T-helper 9 cell (primary cell): ENCODE data around the gene KRT82.
"Not testable (repeated sequence)": the region's sequence is repeated elsewhere in the genome, so short reads cannot be mapped to it uniquely, and the experiment has no call there.

Experiments
- DNase-seq: peaks from one replicate; pipeline ENCODE4 v3.0.0-alpha.2; 2020

The KRT82 gene

GRCh38 chr12:52359621-52360061, 46.5 kb downstream of the KRT82 start:
- no peak for DNase-seq

- no peak for DNase-seq
Measured at GRCh38 chr12:52358575-52359350, 47.4 kb downstream of the KRT82 start.

- no peak for DNase-seq
Measured at GRCh38 chr12:52356762-52357580, 49.2 kb downstream of the KRT82 start.

- no peak for DNase-seq
Measured at GRCh38 chr12:52356031-52356761, 49.9 kb downstream of the KRT82 start.

- DNase-seq = no peak
Measured at GRCh38 chr12:52355176-52355575, 51.0 kb downstream of the KRT82 start.

- DNase-seq = no peak
Measured at GRCh38 chr12:52354200-52354599, 51.9 kb downstream of the KRT82 start.

GRCh38 chr12:52353766-52354165, 52.4 kb downstream of the KRT82 start:
- DNase-seq = no peak

GRCh38 chr12:52352951-52353350, 53.2 kb downstream of the KRT82 start:
- no peak for DNase-seq

GRCh38 chr12:52351196-52352059, 54.7 kb downstream of the KRT82 start:
- DNase-seq = peak; percentile 38

- DNase-seq = no peak
Measured at GRCh38 chr12:52350786-52351185, 55.3 kb downstream of the KRT82 start.

GRCh38 chr12:52350021-52350620, 56.0 kb downstream of the KRT82 start:
- no peak for DNase-seq

GRCh38 chr12:52349196-52349595, 56.9 kb downstream of the KRT82 start:
- no peak for DNase-seq

GRCh38 chr12:52347551-52348510, 58.3 kb downstream of the KRT82 start:
- DNase-seq = no peak

- no peak for DNase-seq
Measured at GRCh38 chr12:52347016-52347415, 59.1 kb downstream of the KRT82 start.

GRCh38 chr12:52346593-52346992, 59.5 kb downstream of the KRT82 start:
- DNase-seq = no peak

GRCh38 chr12:52345041-52345440, 61.1 kb downstream of the KRT82 start:
- not testable (repeated sequence) for DNase-seq

GRCh38 chr12:52344111-52344510, 62.0 kb downstream of the KRT82 start:
- DNase-seq = no peak
